ENCODE measurements around the gene MAGI1.
A peak's percentile ranks its signal among the peaks of the same experiment; 100 is the strongest.

The MAGI1 gene

GRCh38 chr3:66036586-66037148, 2.1 kb downstream of the MAGI1 start:
- POLR2A ChIA-PET: no interaction called here
- no peak for DNase-seq (ENCODE audit: extremely low spot score)
- TF ChIP-seq, protein P1, sequence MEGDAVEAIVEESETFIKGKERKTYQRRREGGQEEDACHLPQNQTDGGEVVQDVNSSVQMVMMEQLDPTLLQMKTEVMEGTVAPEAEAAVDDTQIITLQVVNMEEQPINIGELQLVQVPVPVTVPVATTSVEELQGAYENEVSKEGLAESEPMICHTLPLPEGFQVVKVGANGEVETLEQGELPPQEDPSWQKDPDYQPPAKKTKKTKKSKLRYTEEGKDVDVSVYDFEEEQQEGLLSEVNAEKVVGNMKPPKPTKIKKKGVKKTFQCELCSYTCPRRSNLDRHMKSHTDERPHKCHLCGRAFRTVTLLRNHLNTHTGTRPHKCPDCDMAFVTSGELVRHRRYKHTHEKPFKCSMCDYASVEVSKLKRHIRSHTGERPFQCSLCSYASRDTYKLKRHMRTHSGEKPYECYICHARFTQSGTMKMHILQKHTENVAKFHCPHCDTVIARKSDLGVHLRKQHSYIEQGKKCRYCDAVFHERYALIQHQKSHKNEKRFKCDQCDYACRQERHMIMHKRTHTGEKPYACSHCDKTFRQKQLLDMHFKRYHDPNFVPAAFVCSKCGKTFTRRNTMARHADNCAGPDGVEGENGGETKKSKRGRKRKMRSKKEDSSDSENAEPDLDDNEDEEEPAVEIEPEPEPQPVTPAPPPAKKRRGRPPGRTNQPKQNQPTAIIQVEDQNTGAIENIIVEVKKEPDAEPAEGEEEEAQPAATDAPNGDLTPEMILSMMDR (IDR thresholded peaks at IDR 0.05; ENCODE audit: control extremely low read depth, extremely low read depth, low read depth, missing control alignments): no peak
- CTCF ChIA-PET: interaction anchor here (1.0 to 2.4 kb wide), 5 partner anchors 8 to 103 kb away, joined by 3 to 9 read pairs (median 4); no protein-coding TSS in a partner anchor

DNA sequence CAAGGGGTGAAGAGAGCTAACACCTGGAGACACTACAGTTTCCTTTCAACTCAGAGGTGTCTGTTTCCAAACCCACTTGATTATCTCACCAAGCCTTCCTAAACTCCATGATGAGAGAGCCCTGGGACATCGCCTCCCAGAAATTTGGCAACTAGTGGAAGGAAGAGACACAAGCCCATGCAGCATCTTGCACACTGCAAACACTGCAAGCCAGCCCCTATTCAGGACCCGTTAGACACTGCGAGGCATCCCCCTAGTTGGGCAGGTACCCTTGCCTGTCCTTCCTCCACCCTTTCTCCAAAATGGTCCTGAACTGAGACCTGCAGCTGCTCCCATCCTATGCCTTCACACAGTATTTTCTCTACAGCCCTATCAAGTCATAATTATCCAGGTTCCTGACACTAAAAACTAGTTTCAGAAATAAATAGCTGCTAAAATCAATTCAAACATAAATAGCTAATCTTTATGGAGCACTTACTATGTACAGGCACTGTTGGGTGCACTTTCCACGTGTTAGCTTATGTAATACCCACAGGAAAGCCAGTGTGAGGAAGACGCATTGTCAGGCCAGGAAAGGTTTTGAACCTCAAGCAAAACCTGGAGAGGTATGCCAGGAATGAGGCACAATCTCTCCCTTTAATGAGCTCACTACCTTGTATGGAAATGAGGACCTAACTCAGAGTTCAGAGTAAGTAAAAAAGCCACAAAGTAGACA, 2.8 kb downstream of the MAGI1 start:
- CTCF ChIA-PET: interaction anchor here (1.2 to 2.4 kb wide), 4 partner anchors 11 to 103 kb away, joined by 3 to 9 read pairs (median 4); no protein-coding TSS in a partner anchor
- no peak for DNase-seq (ENCODE audit: extremely low spot score)
- POLR2A ChIA-PET: no interaction called here
- TF ChIP-seq, protein P1 (IDR thresholded peaks at IDR 0.05; ENCODE audit: control extremely low read depth, extremely low read depth, low read depth, missing control alignments): no peak

- ChIA-PET POLR2A (interaction anchor here (0.6 kb wide), 1 partner anchor 486 kb away, joined by 3 read pairs; no protein-coding TSS in a partner anchor), CTCF (interaction anchor here (1.2 to 1.7 kb wide), 3 partner anchors 13 to 18 kb away, joined by 3 to 5 read pairs (median 3); no protein-coding TSS in a partner anchor)
- TF ChIP-seq, protein P1 (IDR thresholded peaks at IDR 0.05; ENCODE audit: control extremely low read depth, extremely low read depth, low read depth, missing control alignments): no peak
- DNase-seq (ENCODE audit: extremely low spot score): peak; percentile 42
Measured at GRCh38 chr3:66033241-66034138, 5.2 kb downstream of the MAGI1 start.

DNA sequence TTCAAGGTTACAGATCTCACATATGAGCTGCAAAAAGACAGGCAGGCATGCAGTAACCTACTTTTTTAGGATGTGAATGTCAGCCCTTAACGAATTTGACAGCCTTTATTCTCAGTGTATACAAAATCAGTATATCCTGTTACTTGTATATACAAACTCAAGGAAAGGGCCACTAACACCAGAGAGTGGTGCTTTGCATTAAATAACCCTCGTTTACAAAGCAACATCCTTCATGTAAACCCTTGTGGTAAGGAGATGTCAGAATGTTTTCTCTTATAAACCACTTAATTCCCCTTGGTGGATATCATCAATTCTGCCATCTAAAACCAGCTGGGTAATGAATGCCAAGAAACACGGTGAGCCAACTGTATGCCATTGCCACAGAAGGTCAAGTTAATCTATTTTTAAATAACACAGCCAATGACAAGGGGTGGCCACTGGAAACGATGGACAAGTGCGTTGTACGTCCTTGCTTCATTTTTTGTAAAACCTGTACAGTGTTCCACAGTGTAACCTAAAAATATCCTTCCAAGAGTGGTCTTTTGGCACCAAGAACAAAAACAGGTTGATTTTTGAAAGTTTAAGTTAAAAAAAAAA, 7.5 kb downstream of the MAGI1 start:
- ChIA-PET CTCF (interaction anchor here (1.8 kb wide), 1 partner anchor 12 kb away, joined by 5 read pairs; no protein-coding TSS in a partner anchor), POLR2A (interaction anchor here (0.6 kb wide), 1 partner anchor 1004 kb away, joined by 3 read pairs; no protein-coding TSS in a partner anchor)
- no peak for DNase-seq (ENCODE audit: extremely low spot score)
- TF ChIP-seq, protein P1 (IDR thresholded peaks at IDR 0.05; ENCODE audit: control extremely low read depth, extremely low read depth, low read depth, missing control alignments): no peak

- no peak for DNase-seq (ENCODE audit: extremely low spot score)
- TF ChIP-seq, protein P1 (IDR thresholded peaks at IDR 0.05; ENCODE audit: control extremely low read depth, extremely low read depth, low read depth, missing control alignments): no peak
- POLR2A ChIA-PET: no interaction called here
- CTCF ChIA-PET: interaction anchor here (1.8 kb wide), 1 partner anchor 13 kb away, joined by 5 read pairs; no protein-coding TSS in a partner anchor
Measured at GRCh38 chr3:66029443-66029842, 9.3 kb downstream of the MAGI1 start.

DNA sequence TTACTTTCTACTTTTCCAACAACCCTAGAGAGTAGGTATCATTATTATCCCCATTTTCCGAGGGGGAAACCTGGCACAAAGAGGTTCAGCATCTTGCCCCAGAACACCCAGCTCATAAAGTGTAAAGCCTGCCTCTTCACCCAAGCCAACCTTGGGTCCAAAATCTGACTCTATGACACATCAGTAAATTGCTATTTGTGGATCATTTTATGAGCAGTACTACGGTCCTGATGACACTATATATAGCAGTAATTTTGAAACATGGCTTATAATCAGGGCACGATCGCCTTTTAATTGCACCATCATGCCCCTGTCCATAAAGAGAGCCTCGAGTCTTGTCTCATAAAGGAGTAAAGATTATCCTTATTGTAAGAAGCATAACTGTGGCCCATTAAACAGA, 9.7 kb downstream of the MAGI1 start:
- no peak for DNase-seq (ENCODE audit: extremely low spot score)
- CTCF ChIA-PET: no interaction called here
- POLR2A ChIA-PET: no interaction called here
- TF ChIP-seq, protein P1 (IDR thresholded peaks at IDR 0.05; ENCODE audit: control extremely low read depth, extremely low read depth, low read depth, missing control alignments): no peak

All from GM10248 (cell line).